ENCODE measurements around the gene GPC5.

DNA sequence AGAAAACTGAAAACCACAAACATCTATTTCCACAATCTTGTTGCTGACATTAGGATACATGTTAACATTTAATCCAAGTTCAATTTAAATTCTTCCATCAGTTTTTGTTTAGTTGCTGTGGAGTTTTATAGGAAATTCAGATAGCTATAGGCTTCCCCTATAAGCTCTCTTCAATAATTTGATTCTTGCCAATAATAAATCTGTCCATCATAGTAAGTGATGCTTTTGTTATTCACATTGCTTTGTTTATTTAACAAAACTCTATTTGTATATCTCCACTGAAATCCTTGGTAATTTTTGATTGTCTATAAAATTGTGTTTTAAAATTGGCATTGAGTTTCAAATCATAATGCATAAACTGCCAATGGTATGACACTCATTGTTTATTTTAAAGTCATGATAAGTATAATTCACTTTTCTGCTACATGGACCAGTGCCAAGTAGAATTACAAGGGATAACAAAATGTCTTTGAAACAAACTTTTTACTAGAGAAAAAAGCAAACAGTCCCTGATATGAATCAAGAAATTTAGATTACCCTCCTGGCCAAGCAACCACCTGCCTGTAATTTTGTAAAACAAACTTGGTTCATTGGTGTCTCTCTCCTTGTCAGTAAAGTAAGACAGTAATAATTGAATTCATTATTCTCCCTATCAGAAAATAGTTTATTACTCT is 1250.9 kb downstream of the GPC5 start:
- TF ChIP-seq, protein P1, sequence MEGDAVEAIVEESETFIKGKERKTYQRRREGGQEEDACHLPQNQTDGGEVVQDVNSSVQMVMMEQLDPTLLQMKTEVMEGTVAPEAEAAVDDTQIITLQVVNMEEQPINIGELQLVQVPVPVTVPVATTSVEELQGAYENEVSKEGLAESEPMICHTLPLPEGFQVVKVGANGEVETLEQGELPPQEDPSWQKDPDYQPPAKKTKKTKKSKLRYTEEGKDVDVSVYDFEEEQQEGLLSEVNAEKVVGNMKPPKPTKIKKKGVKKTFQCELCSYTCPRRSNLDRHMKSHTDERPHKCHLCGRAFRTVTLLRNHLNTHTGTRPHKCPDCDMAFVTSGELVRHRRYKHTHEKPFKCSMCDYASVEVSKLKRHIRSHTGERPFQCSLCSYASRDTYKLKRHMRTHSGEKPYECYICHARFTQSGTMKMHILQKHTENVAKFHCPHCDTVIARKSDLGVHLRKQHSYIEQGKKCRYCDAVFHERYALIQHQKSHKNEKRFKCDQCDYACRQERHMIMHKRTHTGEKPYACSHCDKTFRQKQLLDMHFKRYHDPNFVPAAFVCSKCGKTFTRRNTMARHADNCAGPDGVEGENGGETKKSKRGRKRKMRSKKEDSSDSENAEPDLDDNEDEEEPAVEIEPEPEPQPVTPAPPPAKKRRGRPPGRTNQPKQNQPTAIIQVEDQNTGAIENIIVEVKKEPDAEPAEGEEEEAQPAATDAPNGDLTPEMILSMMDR (conservative IDR thresholded peaks at IDR 0.05; ENCODE audit: low read length) = no peak
- no peak for TF ChIP-seq EZH2phosphoT487 (IDR thresholded peaks at IDR 0.05; ENCODE audit: borderline replicate concordance, low read depth, low read length)

All from OCI-LY7 (cell line).